Renal cortex interstitium (tissue), 11 donors: ENCODE results near the gene GAST. TPM values are rescaled to one million over a fixed set of nuclear protein-coding genes. Genes with fewer than 3 reads are reported as not detected.

Experiments used
- DNase-seq, 11 donors: peaks; one replicate each; pipeline ENCODE4 v3.0.0-alpha.2; 2013; ENCODE audit warnings: low read depth in 9 of 11, low spot score in 4 of 11; ENCODE audit errors: extremely low read depth in 1 of 11
- polyA plus RNA-seq, 3 donors: library from polyadenylated mRNA; unstranded; fragments of 120-200 nt; gene quantifications; one replicate each; pipeline ENCODE4 v1.2.1, GENCODE V29; 2013; ENCODE audit not compliant: insufficient read length in 3 of 3

The GAST gene
- polyA plus RNA-seq, 3 donors, result not detected

- peak in 5 of 11 donors; percentile 19 to 41 (median 29) for DNase-seq
Measured at GRCh38 chr17:41734139-41734948, 22.2 kb downstream of the GAST start, which contains the start of gene HAP1. TSS of gene HAP1 (minus strand) at chr17:41734643. CDS start at chr17:41734634, 9 bp downstream.

- peak in 1 of 11 donors; percentile 21 for DNase-seq
Measured at GRCh38 chr17:41734949-41735313, 22.8 kb downstream of the GAST start.

GRCh38 chr17:41735744-41736143 is 23.6 kb downstream of the GAST start:
- DNase-seq, result no peak

- DNase-seq, result no peak
Measured at GRCh38 chr17:41736983-41737679, 25.0 kb downstream of the GAST start.

- DNase-seq, result no peak
Measured at GRCh38 chr17:41737680-41738023, 25.5 kb downstream of the GAST start.

GRCh38 chr17:41738077-41738800 is 26.1 kb downstream of the GAST start:
- DNase-seq, result peak; percentile 62 to 86 (median 74)

- no peak for DNase-seq
Measured at GRCh38 chr17:41738801-41739112, 26.6 kb downstream of the GAST start.

- no peak for DNase-seq
Measured at GRCh38 chr17:41739661-41740352, 27.7 kb downstream of the GAST start.

- DNase-seq, result no peak
Measured at GRCh38 chr17:41740506-41740905, 28.4 kb downstream of the GAST start.

GRCh38 chr17:41741709-41742108 is 29.6 kb downstream of the GAST start:
- DNase-seq, result no peak

- no peak for DNase-seq
Measured at GRCh38 chr17:41748275-41748674, 36.1 kb downstream of the GAST start.

GRCh38 chr17:41750862-41751261 is 38.7 kb downstream of the GAST start:
- DNase-seq, result no peak

- DNase-seq, result no peak
Measured at GRCh38 chr17:41751288-41751687, 39.2 kb downstream of the GAST start.

GRCh38 chr17:41754066-41754465 is 41.9 kb downstream of the GAST start:
- DNase-seq, result no peak

- no peak for DNase-seq
Measured at GRCh38 chr17:41758601-41759000, 46.5 kb downstream of the GAST start.

GRCh38 chr17:41760878-41761277 is 48.7 kb downstream of the GAST start:
- DNase-seq, result no peak

GRCh38 chr17:41762391-41762790 is 50.3 kb downstream of the GAST start:
- no peak for DNase-seq

GRCh38 chr17:41762841-41763240 is 50.7 kb downstream of the GAST start:
- DNase-seq, result no peak

GRCh38 chr17:41763327-41763726 is 51.2 kb downstream of the GAST start:
- DNase-seq, result no peak
